Epithelial cell of esophagus (primary cell): ENCODE data around the gene RAB28.

Source experiments
- DNase-seq: peaks from one replicate; pipeline ENCODE4 v3.0.0; 2010; ENCODE audit warnings: low read depth
- H3K4me3 ChIP-seq: 2 replicates; pipeline ENCODE4 v1.5.1; 2011; ENCODE audit warnings: mild to moderate bottlenecking, low read length, control low read depth
- CTCF ChIP-seq: IDR thresholded peaks from 2 replicates; pipeline ENCODE4 v1.5.1; 2011; ENCODE audit warnings: low read depth, mild to moderate bottlenecking, low read length, control low read depth, inconsistent platforms; ENCODE audit not compliant: insufficient read depth; ENCODE audit errors: missing control alignments

Gene RAB28

GRCh38 chr4:13454786-13455185, 29.4 kb downstream of the RAB28 start:
- H3K4me3 ChIP-seq, result no peak overlapping the region
- DNase-seq, result no peak
- TF ChIP-seq CTCF, result no peak

GRCh38 chr4:13452927-13453579, 31.1 kb downstream of the RAB28 start:
- TF ChIP-seq CTCF, result no peak
- DNase-seq, result no peak
- no peak overlapping the region for H3K4me3 ChIP-seq

- no peak for TF ChIP-seq CTCF
- no peak for DNase-seq
- H3K4me3 ChIP-seq, result no peak overlapping the region
These were observed 34.5 kb downstream of the RAB28 start for GRCh38 chr4:13449590-13449989.

GRCh38 chr4:13445841-13446790, 38.0 kb downstream of the RAB28 start:
- DNase-seq, result no peak
- no peak overlapping the region for H3K4me3 ChIP-seq
- TF ChIP-seq CTCF, result no peak

- DNase-seq, result no peak
- TF ChIP-seq CTCF, result no peak
- no peak overlapping the region for H3K4me3 ChIP-seq
These were observed 42.6 kb downstream of the RAB28 start for GRCh38 chr4:13441506-13441905.

- no peak overlapping the region for H3K4me3 ChIP-seq
- no peak for DNase-seq
- TF ChIP-seq CTCF, result no peak
These were observed 47.2 kb downstream of the RAB28 start for GRCh38 chr4:13436962-13437361.

GRCh38 chr4:13432453-13432852, 51.7 kb downstream of the RAB28 start:
- DNase-seq, result no peak
- TF ChIP-seq CTCF, result no peak
- no peak overlapping the region for H3K4me3 ChIP-seq
